ENCODE measurements around the gene FAM83D.

GRCh38 chr20:38905375-38905774, 20.8 kb upstream of the FAM83D start:
- TF ChIP-seq, protein P1, sequence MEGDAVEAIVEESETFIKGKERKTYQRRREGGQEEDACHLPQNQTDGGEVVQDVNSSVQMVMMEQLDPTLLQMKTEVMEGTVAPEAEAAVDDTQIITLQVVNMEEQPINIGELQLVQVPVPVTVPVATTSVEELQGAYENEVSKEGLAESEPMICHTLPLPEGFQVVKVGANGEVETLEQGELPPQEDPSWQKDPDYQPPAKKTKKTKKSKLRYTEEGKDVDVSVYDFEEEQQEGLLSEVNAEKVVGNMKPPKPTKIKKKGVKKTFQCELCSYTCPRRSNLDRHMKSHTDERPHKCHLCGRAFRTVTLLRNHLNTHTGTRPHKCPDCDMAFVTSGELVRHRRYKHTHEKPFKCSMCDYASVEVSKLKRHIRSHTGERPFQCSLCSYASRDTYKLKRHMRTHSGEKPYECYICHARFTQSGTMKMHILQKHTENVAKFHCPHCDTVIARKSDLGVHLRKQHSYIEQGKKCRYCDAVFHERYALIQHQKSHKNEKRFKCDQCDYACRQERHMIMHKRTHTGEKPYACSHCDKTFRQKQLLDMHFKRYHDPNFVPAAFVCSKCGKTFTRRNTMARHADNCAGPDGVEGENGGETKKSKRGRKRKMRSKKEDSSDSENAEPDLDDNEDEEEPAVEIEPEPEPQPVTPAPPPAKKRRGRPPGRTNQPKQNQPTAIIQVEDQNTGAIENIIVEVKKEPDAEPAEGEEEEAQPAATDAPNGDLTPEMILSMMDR (IDR thresholded peaks at IDR 0.05): no peak
- no peak for TF ChIP-seq POLR2AphosphoS5 (IDR thresholded peaks at IDR 0.05; ENCODE audit: insufficient read depth in 1 of 2, low read depth in 1 of 2)
- no peak for TF ChIP-seq POLR2A (IDR thresholded peaks at IDR 0.05)

All from vagina (tissue), 2 donors.